GM18526 (cell line): Measurements from ENCODE around the gene PSAPL1.

Experiments used
- POLR2A ChIP-seq: IDR thresholded peaks from 3 replicates; pipeline ENCODE4 v1.6.1; 2011; ENCODE audit not compliant: insufficient read length; ENCODE audit errors: extremely low read depth

PSAPL1 gene

GRCh38 chr4:7434766-7435150, at the start of gene PSAPL1:
TSS of gene PSAPL1 (minus strand) at chr4:7434930. CDS start at chr4:7434879, 51 bp downstream.
- TF ChIP-seq POLR2A: no peak

- no peak for TF ChIP-seq POLR2A
Measured at GRCh38 chr4:7481227-7481626, 46.5 kb upstream of the PSAPL1 start.

GRCh38 chr4:7480423-7480822, 45.7 kb upstream of the PSAPL1 start:
- no peak for TF ChIP-seq POLR2A

DNA sequence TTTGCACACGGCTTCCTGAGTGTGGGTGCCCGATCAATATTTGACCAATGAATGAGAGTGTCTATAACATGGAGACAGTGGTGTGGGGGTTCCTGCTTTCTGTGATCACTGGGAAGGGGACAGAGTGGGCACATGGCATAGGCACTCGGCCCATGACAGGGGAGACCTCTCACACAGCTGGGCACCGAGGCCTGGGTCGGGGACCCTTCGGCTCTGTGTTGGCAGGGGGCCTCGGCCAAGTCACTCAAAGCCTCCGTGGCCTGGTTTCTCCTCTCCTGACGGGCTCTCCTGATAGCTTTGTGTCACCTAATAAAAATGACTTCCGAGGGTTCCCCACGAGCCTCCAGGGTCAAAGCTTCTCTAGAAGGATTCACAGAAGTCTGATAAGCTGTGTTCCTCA, 43.9 kb upstream of the PSAPL1 start:
- TF ChIP-seq POLR2A: no peak

GRCh38 chr4:7477695-7478094, 43.0 kb upstream of the PSAPL1 start:
- TF ChIP-seq POLR2A: no peak

DNA sequence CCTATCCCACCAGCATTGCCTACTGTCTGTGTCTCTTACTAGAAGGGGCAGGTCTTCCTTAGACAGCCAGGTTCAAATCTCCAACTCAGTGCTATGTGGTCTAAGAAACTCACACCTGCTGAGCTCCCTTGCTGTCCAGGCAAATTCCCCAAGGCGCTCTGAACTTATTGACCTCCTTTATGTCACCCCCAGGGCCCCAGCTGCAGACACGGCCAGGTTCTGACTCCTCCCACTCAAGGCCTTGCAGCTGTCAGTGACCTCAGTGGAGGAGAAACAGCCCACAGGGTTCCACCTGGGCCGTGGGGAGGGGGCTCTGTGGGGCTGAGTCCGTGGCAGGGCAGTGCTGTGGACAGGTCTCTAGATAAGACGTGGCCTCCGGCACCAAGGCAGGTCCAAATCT, 42.1 kb upstream of the PSAPL1 start:
- no peak for TF ChIP-seq POLR2A

- no peak for TF ChIP-seq POLR2A
Measured at GRCh38 chr4:7475207-7475606, 40.5 kb upstream of the PSAPL1 start.

- no peak for TF ChIP-seq POLR2A
Measured at GRCh38 chr4:7474320-7474719, 39.6 kb upstream of the PSAPL1 start.

- TF ChIP-seq POLR2A: no peak
Measured at GRCh38 chr4:7473081-7473480, 38.4 kb upstream of the PSAPL1 start.

DNA sequence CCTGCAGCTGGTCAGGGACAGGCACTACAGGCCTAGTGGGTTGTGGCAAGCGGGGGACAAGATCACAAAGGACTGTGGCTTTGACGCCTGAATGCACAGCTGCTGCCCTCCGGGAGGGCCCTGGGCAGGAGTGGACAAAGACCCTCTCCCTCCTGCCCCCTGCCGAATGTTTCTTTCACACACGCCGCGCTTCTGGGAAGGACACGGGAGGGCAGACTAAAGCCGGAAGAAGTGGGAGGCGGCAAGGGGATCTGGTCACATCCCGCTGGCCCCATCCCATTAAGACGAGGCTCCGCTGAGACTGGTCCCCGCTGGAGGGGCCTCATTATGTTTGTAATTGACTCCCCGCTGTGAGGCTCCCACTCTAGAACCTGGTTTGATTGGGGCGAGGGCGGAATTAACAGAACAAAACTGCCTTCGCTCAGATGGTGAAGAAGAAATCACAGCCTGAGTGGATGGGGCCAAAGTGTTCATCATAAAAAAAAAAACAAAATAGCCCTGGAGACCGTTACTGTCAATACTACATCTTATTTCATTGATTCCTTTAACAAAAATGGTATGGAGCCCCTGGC, 37.8 kb upstream of the PSAPL1 start:
- no peak for TF ChIP-seq POLR2A

GRCh38 chr4:7470522-7471128, 35.9 kb upstream of the PSAPL1 start:
- TF ChIP-seq POLR2A: no peak

DNA sequence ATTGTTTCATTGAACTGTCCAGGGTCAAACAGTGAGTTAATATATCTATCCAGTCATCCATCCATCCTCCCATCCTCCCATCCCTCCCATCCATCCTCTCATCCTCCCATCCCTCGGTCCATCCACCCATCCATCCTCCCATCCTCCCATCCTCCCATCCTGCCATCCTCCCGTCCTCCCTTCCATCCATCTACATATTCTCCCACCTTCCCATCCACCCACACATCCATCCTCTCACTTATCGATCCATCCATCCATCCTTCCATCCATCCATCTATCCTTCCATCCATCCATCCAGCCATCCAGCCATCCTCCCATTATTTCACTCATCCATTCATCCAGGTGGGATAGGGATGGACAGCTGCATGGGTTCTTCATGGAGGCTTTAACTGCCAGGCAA, 35.4 kb upstream of the PSAPL1 start:
- TF ChIP-seq POLR2A: no peak

GRCh38 chr4:7469023-7469422, 34.3 kb upstream of the PSAPL1 start:
- TF ChIP-seq POLR2A: no peak

- no peak for TF ChIP-seq POLR2A
Measured at GRCh38 chr4:7467471-7467870, 32.7 kb upstream of the PSAPL1 start.

DNA sequence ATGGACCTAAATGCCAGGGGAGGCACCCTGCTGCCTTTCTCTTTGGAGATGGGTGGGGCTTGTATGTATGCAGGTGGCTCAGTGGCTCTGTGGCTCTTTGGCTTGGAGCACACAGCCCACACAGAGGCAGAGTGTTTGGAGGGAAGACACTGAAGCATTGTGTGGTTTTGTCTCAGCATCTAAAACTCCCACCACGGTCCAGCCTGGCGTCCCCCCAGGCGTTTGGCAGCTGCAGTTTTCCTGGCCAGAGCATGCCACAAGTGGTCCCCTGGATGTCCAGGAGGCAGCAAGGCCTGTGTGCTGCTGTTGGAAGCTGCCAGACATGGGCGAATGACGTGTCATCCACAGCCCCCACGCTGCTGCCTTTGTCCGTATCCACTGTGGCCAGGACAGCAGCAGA, 32.2 kb upstream of the PSAPL1 start:
- TF ChIP-seq POLR2A: no peak

- no peak for TF ChIP-seq POLR2A
Measured at GRCh38 chr4:7466215-7466614, 31.5 kb upstream of the PSAPL1 start.

DNA sequence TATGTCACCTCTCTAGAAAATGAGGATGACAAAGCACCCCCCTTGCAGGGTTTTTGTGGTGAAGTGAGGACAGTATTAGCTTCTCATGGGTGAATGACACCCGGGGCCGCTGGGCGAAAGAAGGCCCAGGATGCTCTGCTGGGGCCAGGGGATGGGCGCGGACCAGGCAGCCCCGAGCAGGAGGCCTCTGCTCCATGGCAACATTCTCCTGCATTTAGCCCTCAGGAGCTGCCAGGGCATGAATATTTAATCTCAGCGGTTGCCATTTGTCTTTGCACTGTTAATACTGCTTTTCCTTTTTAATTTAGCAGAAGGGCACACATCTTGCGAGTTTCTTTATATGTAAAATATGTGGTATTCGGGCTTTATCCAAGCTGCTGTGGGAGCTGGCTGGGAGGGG, 30.3 kb upstream of the PSAPL1 start:
- TF ChIP-seq POLR2A: no peak
